GM19023 (cell line): ENCODE results near the gene HPCAL4.

Experiments used
- ATAC-seq: cut with Tn5 transposase; IDR thresholded peaks from one replicate; pipeline ENCODE4 v1.9.1; 2021; ENCODE audit warnings: mild to moderate bottlenecking, moderate library complexity; ENCODE audit not compliant: unreplicated experiment

Gene HPCAL4

DNA sequence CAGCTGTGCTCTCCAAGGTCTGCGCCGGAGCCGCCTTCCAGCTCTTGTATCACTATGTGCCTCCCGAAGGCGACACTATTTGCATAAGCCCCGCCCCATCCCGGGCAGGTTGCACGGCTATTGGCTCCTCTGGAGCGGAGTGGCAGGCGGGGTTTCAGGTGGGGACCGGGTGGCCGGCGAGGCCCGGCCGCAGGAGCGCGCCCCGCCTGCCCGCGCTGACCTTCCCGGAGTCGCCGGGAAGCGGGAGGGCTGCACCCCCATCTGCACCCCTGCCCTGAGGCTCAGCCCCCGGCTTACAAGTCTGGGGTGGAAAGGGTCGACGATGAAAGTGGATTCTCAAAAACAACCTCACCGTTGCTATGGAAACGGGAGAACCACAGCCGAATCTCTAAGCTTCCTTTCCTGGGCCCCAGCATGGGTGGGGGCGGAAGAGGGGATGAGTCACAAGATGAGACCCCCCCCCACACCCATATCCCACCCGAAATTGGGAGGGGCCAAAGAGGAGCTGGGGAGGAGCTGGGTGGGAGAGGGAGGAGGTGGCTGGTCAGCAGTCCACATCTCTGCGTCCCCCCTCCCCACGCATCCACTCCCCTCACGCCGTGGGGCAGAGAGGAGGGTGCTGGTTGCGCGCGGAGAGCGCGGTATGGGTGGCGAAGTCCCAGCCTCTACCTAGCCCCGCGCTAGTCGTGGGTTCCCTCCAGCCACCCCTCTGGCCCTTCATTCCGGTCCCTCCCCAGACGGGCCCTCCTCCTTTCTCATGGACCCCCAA, at the start of gene HPCAL4:
Gene HPCAL4 (minus strand): TSS at position 51 of the 769 bp plus-strand sequence. CDS start 6,830 bp downstream, outside the sequence.
- peak; percentile 89 for ATAC-seq

DNA sequence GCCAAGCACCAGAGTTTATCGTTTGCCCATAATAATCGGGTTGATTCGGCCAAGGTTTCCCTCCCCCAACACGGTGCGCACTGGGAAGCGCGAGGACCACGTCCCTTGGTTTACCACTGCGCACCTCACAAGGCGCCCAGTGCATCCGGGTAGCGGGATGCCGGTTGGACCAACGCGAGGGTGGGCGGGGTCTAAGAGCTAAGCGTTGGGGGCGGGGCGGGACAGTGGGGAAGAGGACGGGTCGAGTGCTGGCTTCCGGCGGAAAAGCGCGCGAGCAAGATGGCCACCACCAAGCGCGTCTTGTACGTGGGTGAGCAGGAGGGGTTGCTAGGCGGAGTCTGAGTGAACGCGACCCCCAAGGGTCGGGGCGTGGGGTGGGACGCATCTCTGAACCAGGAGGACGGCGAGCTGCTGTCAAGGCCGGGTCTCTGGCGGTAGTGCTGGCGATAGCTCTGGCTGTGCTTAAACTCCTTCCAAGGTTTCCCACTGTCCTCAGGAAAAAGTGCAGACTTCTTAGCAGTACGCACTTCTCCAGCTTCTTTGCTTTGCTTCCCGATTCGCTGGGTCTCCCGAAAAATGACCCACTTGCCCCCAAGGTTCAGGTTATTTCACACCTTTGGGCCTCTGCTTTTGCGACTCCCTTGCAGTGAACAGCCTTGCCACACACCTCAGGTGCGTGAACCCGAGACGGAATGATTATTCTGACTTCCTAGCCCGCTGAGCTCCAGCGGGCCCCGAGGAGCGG, 47.6 kb upstream of the HPCAL4 start, which contains the start of gene PPIE:
Gene PPIE (plus strand): TSS at position 261 of the 745 bp plus-strand sequence. CDS start 19 bp downstream, at position 280.
- ATAC-seq, result peak; percentile 93

DNA sequence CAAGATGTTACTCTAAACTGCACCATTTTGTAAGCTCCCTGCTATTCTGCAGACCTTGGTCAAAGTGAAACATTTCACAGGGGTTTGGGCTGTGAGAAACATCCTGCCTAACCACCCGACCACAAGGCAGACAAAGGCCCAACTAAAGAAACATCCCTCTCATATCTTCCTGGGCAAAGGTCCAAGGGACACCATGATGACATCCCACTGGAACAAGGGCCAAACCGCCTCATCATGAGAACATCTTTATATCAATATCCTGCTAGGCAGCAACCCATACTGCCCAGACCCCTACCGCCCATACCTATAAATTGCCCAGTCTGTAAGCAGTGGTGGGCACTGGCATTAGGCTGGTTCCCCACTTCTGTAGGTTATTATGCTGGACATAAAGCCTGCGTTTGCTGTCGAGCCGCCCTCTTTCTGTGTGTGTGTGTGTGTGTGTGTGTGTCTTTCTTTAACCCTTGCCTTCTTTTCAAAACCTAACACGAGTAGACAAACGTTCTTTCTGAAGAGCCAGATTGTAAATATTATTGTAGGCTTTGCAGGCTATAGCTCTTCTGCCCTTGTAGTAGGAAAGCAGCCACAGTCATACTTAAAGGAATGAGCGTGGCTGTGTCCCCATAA, 46.4 kb upstream of the HPCAL4 start:
- no peak for ATAC-seq

DNA sequence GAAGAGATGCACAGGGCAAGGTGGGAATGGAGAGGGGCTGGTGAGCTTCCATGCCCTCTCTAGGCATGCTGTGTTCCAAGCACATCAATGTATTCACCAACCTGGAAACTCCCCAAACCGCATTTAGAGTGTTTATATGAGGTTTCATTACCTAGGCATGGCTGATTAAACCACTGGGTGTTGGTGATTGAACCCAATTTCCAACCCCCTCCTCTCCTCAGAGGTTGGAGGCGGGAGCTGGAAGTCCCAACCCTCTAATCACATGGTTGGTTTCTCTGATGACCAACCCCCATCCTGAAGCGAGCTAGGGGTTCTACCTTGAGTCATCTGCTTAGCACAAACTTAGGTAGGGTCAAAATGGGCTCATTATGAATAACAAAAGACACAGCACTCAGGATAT, 44.5 kb upstream of the HPCAL4 start:
- no peak for ATAC-seq

DNA sequence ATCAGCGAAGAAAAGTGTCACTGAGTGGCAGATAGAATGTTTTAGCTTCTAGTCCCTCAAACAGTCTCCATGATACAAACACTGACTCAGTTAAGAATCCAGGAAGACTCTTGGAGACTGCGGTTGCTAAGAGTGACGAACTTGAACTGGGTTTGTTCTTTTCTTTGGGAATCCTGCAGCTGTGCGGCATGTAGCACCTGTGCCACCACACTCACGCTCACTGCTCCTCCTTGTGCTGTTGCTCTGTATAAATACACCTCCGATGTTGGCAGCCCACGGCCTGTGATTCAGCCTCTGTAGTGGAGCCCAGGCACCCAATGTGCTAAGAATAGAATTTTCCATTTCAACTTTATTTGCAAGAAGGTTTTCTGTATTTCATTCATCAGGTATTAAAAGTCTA, 41.9 kb upstream of the HPCAL4 start:
- no peak for ATAC-seq

DNA sequence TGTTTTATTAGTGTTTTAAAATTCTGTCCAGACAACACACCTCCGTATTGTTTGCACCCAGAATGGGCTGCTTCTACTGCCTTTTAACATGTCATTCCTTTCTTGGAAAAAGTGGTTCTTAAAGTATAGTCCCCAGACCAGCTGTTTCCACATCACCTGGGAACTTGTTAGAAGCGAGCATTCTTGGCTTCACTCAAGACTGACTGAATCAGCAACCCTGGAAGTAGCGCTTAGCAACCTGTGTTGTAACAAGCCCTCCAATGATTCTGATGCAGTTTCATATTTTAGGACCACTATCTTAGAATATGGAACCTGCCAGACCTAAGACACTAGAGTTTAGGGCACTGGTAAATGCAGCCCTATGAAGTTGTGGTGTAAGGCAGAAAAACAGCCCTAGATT, 41.5 kb upstream of the HPCAL4 start:
- ATAC-seq, result no peak

DNA sequence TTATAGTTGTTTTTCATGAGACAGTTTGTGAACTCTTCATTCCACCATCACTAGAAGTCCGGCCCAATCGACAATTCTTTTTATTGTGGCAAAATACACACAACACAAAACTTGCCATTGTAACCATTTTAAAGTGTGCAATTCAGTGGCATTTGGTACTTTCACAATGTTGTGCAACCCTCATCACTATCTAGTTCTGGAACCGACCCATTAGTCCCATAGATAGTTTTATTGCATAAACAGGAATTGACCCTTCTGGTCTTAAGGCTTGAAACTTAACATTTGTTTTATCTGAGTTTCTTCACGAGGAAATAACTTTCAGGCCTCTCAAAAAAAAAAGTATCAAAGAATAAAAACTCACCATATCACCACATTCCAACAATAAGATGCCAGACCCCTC, 38.6 kb upstream of the HPCAL4 start:
- no peak for ATAC-seq

DNA sequence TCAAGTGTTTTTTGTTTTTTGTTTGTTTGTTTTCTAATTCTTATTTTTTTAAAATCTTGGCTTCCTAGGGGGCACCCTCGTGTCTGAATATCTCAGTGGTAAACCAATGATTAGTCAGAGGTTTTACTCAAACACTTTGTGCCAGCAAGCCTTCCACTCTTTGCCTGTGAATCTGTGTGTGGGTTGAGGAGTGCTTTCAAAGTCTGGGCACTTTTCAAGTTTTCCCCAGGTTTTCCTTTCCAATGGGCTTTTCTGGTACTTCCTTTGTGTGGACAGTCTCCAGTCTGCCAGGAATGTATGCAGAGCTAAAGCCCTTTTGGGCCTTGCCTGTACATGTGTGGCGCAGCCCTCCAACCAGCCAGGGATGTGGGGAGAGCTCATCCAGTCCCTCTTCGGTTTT, 37.8 kb upstream of the HPCAL4 start:
- no peak for ATAC-seq

DNA sequence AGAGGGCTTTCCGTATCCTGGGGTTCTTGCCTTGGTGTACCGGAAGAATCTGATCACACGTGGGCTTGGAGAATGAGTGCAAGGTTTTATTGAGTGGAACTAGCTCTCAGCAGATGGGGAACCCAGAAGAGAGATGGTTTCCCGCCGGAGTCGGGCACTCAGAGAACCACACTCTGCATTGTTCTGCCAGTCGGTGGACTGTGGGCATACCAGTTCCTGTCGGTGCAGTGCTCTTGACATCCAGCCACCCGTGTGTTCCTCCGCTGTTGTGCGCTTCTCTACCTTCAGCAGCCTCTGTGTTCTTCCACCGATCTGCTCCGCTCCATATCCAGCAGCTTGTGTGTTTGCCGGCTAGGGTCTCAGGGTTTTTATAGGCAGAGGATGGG, 36.7 kb upstream of the HPCAL4 start:
- no peak for ATAC-seq

DNA sequence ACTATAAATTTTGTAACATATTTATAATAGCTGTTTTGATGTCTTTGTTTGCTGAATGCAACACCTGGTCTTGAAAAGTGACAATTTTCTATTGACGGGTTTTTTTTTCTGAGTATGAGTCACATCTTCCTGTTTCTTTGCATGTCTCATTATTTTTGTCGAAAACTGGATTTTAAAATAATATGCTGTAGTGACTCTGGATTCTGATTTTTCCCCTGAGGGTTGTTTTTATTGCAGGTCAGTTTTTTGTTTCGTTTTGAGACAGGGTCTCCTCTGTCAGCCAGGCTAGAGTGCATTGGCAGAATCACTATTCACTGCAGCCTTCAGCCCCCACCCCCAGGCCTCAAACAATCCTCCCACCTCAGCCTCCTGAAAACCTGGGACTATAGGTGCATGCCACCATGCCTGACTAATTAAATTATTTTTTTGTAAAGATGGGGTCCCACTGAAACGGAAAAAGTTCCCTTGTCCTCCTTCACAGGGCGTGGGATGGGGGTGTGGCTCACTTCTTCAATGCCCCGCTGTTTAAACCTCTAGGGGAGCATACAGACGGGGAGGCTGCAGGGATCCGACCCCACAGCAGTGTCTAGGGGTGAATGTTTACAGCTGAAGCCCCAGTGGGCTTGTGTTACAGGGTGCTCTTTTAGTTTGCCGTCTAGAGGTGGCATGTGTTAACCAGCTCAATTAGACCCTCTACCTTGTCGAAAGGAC, 36.1 kb upstream of the HPCAL4 start:
- ATAC-seq, result no peak

DNA sequence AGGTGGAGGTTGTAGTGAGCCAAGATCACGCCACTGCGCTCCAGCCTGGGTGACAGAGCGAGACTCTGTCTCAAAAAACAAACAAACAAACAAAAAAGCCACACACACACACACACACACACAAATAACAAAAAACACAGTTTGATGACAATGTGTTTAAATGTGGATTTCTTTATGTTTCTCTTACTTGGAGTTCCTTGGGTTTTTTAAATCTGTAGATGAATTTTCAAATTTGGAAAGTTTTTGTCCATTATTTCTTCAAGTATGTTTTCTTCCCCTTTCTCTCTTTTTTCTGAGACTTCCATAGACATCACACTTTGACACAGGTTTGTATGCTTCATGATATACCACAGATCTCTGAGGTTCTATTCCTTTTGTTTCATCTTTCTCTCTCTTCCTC, 35.4 kb upstream of the HPCAL4 start:
- ATAC-seq, result no peak

DNA sequence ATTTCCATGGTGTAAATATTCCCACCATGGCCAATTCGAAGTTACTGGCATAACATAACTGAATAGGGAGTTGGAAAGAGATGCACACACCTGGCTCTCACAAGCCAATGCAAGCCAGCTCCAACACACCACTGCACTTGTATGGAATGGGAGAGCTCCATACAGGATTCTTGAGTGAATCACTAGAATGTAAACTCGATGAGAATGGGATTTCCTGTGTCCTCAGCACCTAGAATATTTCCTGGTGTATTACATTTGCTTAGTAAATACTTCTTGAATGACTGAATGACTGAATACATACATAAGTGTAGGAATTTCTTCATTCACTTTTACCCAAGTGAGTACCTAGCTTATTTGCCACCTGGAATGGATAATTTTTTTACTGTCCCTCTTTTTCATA, 31.3 kb upstream of the HPCAL4 start:
- no peak for ATAC-seq

DNA sequence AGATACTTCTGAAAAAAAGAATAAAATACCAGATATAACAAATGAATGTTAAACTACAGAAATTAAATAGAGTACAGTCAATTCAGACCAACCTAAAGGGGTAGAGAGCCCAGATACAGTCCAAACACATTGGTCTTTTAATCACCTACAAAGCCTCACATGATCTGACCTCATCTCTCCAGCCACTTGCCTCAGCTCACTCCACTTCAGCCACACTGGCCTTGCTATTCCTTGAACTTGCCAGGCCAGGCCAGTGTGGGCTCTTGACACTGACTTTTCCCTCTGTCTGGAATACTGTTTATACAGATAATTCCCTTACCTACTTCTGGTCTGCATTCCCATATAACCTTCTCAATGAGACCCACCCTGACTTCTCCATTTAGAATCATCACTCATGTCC, 30.4 kb upstream of the HPCAL4 start:
- no peak for ATAC-seq

DNA sequence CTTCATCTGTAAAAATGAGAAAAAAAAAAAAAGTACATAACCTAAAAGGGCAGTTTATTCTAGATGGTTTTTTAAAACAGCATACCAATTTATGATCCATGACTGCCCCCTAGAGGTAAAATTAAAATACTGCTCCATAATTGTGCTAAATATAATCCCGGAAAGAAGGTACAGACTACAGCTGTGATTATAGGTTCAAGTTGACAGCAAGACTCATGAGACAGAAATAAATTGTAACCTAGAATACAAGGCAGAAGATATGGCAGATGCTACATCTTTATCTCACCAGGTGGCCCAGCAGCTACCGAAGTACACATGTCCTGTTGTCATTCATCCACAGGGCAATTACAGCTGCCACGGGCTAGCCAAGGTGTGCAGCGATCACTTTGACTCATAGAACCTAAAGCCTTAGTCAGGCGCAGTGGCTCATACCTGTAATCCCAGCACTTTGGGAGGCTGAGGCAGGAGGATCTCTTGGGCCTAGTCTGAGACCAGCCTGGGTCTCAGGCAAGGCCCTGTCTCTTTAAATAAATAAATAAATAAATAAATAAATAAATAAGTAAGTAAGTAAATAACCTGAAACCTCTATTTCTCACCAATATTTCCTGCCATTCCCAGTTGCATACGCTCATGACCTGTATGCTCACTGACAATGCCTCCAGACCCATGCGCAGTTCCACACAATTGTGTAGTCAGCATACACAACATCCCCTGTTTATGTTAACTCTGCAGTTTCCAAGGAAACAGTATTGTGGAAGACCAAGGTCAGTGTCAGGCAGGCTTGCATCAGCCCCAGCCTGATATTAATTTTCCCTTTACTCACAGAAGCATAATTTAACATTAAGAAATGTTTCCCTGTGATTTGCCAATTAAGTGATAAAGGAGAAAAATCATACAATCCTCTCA, 29.1 kb upstream of the HPCAL4 start:
- no peak for ATAC-seq

DNA sequence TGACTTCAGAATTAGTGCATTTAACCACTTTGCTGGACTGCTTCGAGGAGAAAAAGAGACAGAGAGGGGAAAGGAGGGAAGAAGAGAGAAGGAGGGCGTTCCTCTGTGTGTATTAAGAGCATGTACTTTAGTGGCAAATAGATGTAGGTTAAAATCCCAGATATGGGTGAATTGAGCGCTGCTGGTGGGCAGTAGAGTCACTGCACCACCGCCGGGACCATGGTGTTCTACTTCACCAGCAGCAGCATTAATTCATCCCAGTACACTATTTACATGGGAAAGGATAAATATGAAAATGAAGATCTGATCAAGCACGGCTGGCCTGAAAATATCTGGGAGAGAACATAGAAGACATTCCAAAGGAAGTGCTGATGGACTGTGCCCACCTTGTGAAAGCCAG, 26.6 kb upstream of the HPCAL4 start:
- ATAC-seq, result no peak

DNA sequence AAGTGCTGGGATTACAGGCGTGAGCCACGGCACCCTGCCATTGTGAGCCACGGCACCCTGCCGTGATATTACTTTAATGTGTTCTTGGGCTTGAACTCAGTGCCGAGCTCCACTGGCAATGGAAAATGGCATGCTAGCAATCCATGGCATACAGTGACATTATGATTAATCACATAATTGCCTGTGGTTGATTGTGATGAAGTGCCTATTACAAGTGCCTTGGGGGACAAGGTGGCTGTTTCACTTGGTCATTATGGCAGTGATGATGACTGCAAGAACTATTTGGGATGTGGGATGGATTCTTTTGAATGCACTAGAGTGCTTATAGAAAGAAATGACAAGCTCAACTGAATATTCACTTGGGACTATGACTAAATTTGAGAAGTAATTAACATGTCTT, 22.3 kb upstream of the HPCAL4 start:
- no peak for ATAC-seq

DNA sequence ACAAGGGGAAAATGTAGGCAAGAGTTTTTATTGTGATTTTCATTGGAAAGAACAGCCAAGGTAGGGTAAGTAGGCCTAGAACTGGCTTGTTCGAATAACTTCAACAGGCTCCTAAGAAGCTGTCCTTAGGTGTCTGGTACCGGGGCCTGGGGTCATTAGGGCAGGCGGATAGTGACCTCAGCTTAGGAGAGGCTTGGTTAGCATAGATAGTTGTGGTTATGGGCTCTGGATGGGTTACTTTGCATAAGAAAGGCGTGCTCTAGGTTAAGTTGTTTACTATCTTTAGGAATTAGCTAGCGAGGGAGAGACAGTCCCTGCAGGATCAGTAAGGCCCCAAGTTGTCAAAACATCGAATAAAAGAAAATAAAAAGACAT, 20.7 kb upstream of the HPCAL4 start:
- ATAC-seq, result no peak

DNA sequence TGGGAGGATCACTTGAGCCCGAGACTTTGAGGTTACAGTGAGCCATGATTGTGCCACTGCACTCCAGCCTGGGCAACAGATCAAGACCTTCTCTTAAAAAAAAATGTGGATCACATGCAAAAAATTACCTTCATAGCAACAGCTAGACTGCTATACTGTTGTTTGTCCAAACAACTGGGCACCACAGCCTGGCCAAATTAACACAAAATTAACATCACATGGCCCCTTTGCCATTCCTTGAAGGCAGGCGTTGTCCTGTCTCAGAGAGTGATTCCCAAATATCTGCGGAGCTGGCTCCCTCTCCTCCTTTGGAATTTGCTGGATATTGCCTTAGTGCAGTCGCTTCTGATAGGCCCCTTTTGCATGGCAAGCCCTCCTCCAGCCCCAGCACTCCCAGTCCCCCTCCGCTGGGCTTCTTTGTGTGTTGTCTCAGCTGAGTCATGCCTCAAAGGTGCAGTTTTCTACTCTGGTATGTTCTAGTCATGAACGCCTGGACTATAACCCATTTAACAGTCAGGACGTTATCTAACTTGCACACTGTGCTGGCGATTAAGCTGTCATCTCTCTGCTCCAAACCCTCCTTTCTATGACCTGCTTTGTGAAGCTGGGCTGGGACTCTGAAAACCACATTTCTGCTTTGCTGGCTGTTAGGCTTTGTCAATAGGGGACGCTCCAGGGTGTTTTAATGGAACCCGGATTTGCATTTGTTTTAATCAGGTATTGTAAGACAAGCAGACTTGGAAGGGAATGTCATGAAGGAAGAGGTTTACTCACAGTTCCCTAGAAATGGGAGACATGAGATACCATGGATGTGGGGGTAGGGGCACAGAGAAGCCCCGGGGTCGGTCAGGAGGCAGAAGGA, 20.1 kb upstream of the HPCAL4 start:
- ATAC-seq, result no peak

DNA sequence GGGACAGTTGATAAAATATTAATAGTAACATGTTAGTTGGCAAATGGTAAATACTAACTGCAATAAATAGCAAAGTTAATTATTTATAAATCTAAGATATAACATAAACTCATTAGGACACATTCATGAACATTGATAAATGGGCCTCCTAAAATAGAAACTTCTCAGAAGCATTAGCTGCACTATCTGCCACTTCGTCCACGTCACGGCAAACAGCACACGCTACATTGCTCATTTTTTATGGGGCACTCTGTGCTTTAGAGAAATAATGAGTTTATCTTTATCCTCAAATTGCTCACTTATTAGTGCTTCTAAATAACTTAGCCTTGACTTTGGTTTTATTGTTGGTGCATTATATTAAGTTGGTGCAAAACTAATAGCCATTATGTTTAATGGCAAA, 16.3 kb upstream of the HPCAL4 start:
- no peak for ATAC-seq
